BLaER1 treated with 17β-estradiol and CSF1 and Interleukin-3, amounts not matched to agents 10 nM and 100 nM (cell line): ENCODE data around the gene IQSEC3.
"Not testable (repeated sequence)": the region's sequence is repeated elsewhere in the genome, so short reads cannot be mapped to it uniquely, and the experiment has no call there.

ENCODE experiments used
- H3K27ac ChIP-seq, 11 experiments: shearing (Covaris generic); formaldehyde crosslinking; 2 replicates each; pipeline ENCODE4 v1.8.1; 2022
- H3K27me3 ChIP-seq, 11 experiments: shearing (Covaris generic); formaldehyde crosslinking; 2 replicates each; pipeline ENCODE4 v1.8.1; 2022
- H3K36me3 ChIP-seq, 11 experiments: shearing (Covaris generic); formaldehyde crosslinking; 2 replicates each; pipeline ENCODE4 v1.8.1; 2022
- H3K4me1 ChIP-seq, 10 experiments: shearing (Covaris generic); formaldehyde crosslinking; 2 replicates each; pipeline ENCODE4 v1.8.1; 2022
- H3K4me2 ChIP-seq, 11 experiments: shearing (Covaris generic); formaldehyde crosslinking; 2 replicates each; pipeline ENCODE4 v1.8.1; 2022
- H3K4me3 ChIP-seq, 10 experiments: shearing (Covaris generic); formaldehyde crosslinking; 2 replicates each; pipeline ENCODE4 v1.8.1; 2022
- H3K9ac ChIP-seq, 11 experiments: shearing (Covaris generic); formaldehyde crosslinking; 2 replicates each; pipeline ENCODE4 v1.8.1; 2022
- H3K9me3 ChIP-seq, 11 experiments: shearing (Covaris generic); formaldehyde crosslinking; replicated peaks in 1 of 11; 2 replicates each; pipeline ENCODE4 v1.8.1; 2022
- H4K20me1 ChIP-seq, 11 experiments: shearing (Covaris generic); formaldehyde crosslinking; 2 replicates each; pipeline ENCODE4 v1.8.1; 2022
- Cebpa-rat ChIP-seq, 11 experiments: shearing (Covaris generic); IDR thresholded peaks; 2 replicates each; pipeline ENCODE4 v1.8.1; 2022

The IQSEC3 gene

DNA sequence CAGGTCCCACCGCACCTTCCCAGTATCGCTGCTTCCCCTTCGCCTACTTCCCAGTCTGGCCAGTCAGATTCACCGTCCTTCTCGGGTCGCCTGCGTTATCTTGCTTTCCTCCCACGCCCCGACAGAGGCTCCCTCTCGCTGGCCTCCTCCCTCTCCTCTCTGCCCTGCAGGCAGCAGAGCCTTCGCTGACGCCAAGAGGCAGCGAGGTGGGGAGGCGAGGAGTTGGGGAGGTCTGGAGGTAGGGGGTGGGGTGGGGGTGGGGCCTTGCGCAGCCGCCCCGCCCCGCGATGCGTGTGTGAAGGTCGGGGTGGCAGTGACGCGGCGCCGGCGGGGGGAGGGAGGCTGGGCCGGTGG is at the start of gene IQSEC3:
Gene IQSEC3 (plus strand): TSS at position 340 of the 354 bp plus-strand sequence. CDS start 116 bp downstream, outside the sequence.
- H4K20me1 ChIP-seq, H3K9me3 ChIP-seq, H3K27ac ChIP-seq, H3K4me3 ChIP-seq, H3K36me3 ChIP-seq, H3K9ac ChIP-seq, H3K4me1 ChIP-seq, H3K4me2 ChIP-seq: not testable (repeated sequence)
- H3K27me3 ChIP-seq, result peaks cover 17 to 35% (median 30%) of the 10 kb centered on the region in 11 experiments; a peak in 20 of 22 replicates

GRCh38 chr12:17370-18340 is 48.9 kb upstream of the IQSEC3 start:
- not testable (repeated sequence) for H3K9ac ChIP-seq, H3K9me3 ChIP-seq, H3K4me3 ChIP-seq, H3K27ac ChIP-seq, H3K27me3 ChIP-seq, H3K4me2 ChIP-seq
- Histone ChIP-seq H3K4me1 (peaks cover 6 to 19% (median 15%) of the 10 kb centered on the region in 10 experiments; a peak in 17 of 20 replicates), H4K20me1 (peaks cover 14 to 28% (median 22%) of the 10 kb centered on the region in 11 experiments; a peak in 20 of 22 replicates), H3K36me3 (peaks cover 22 to 36% (median 28%) of the 10 kb centered on the region in 11 experiments)

DNA sequence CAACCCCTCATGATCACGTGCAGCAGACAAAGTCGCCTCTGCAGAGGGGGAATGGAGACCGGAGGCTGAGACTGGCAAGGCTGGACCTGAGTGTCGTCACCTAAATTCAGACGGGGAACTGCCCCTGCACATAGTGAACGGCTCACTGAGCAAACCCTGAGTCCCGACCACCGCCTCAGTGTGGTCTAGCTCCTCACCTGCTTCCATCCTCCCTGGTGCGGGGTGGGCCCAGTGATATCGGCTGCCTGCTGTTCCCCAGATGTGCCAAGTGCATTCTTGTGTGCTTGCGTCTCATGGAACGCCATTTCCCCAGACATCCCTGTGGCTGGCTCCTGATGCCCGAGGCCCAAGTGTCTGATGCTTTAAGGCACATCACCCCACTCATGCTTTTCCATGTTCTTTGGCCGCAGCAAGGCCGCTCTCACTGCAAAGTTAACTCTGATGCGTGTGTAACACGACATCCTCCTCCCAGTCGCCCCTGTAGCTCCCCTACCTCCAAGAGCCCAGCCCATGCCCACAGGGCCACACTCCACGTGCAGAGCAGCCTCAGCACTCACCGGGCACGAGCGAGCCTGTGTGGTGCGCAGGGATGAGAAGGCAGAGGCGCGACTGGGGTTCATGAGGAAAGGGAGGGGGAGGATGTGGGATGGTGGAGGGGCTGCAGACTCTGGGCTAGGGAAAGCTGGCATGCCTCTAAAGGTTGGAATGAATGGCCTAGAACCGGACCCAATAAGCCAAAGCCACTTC is 47.6 kb upstream of the IQSEC3 start:
- H3K27me3 ChIP-seq, H3K9me3 ChIP-seq: not testable (repeated sequence)

GRCh38 chr12:19906-20305 is 46.7 kb upstream of the IQSEC3 start:
- not testable (repeated sequence) for H3K4me3 ChIP-seq, H3K9ac ChIP-seq, H3K27me3 ChIP-seq, H3K9me3 ChIP-seq, H3K27ac ChIP-seq, H3K4me2 ChIP-seq
- peaks cover 15 to 34% (median 26%) of the 10 kb centered on the region in 11 experiments; a peak in 20 of 22 replicates for H4K20me1 ChIP-seq
- H3K36me3 ChIP-seq, result peaks cover 22 to 39% (median 30%) of the 10 kb centered on the region in 11 experiments
- peaks cover 7 to 25% (median 20%) of the 10 kb centered on the region in 10 experiments; a peak in 17 of 20 replicates for H3K4me1 ChIP-seq

More for the DNA sequence above, 47.6 kb upstream of the IQSEC3 start:
- H3K4me2 ChIP-seq, H3K4me3 ChIP-seq, H3K27ac ChIP-seq, H3K9ac ChIP-seq: not testable (repeated sequence)
- H3K36me3 ChIP-seq, result peaks cover 22 to 39% (median 30%) of the 10 kb centered on the region in 11 experiments
- peaks cover 7 to 25% (median 20%) of the 10 kb centered on the region in 10 experiments; a peak in 17 of 20 replicates for H3K4me1 ChIP-seq
- H4K20me1 ChIP-seq, result peaks cover 15 to 34% (median 26%) of the 10 kb centered on the region in 11 experiments; a peak in 20 of 22 replicates

- Histone ChIP-seq H3K4me1 (peaks cover 7 to 25% (median 20%) of the 10 kb centered on the region in 10 experiments; a peak in 17 of 20 replicates), H4K20me1 (peaks cover 15 to 34% (median 26%) of the 10 kb centered on the region in 11 experiments; a peak in 20 of 22 replicates), H3K4me3 (no peak overlapping the region), H3K9ac (no peak overlapping the region), H3K27ac (no peak overlapping the region), H3K27me3 (no peaks in the 10 kb centered on the region), H3K36me3 (peaks cover 22 to 39% (median 30%) of the 10 kb centered on the region in 11 experiments), H3K4me2 (no peak overlapping the region), H3K9me3 (no peaks in the 10 kb centered on the region)
- no peak for TF ChIP-seq Cebpa-rat (IDR thresholded peaks at IDR 0.05)
These were observed 45.8 kb upstream of the IQSEC3 start for GRCh38 chr12:20757-21156.

GRCh38 chr12:21301-22189 is 45.0 kb upstream of the IQSEC3 start:
- no peak for TF ChIP-seq Cebpa-rat (IDR thresholded peaks at IDR 0.05)
- Histone ChIP-seq H3K27ac (peak overlapping the region in 7 of 11 experiments; percentile 0 to 25 (median 6); a peak in 6 of 22 replicates), H3K4me2 (peak overlapping the region in 8 of 11 experiments; percentile 22 to 71 (median 50); a peak in 14 of 22 replicates), H3K9me3 (no peaks in the 10 kb centered on the region), H3K27me3 (no peaks in the 10 kb centered on the region), H3K4me1 (peaks cover 7 to 25% (median 20%) of the 10 kb centered on the region in 10 experiments; a peak in 17 of 20 replicates), H3K4me3 (no peak overlapping the region), H3K36me3 (peaks cover 22 to 39% (median 30%) of the 10 kb centered on the region in 11 experiments), H4K20me1 (peaks cover 15 to 34% (median 26%) of the 10 kb centered on the region in 11 experiments; a peak in 20 of 22 replicates), H3K9ac (peak overlapping the region in 1 of 11 experiments; percentile 1; a peak in 1 of 22 replicates)

GRCh38 chr12:22190-22529 is 44.4 kb upstream of the IQSEC3 start:
- Histone ChIP-seq H3K36me3 (peaks cover 22 to 39% (median 30%) of the 10 kb centered on the region in 11 experiments), H3K27me3 (no peaks in the 10 kb centered on the region), H3K9ac (peak overlapping the region in 1 of 11 experiments; percentile 1; a peak in 1 of 22 replicates), H3K4me1 (peaks cover 7 to 25% (median 20%) of the 10 kb centered on the region in 10 experiments; a peak in 17 of 20 replicates), H3K4me2 (peak overlapping the region in 10 of 11 experiments; percentile 10 to 71 (median 40); a peak in 16 of 22 replicates), H3K9me3 (no peaks in the 10 kb centered on the region), H3K4me3 (no peak overlapping the region), H3K27ac (peak overlapping the region in 8 of 11 experiments; percentile 0 to 33 (median 10); a peak in 7 of 22 replicates), H4K20me1 (peaks cover 15 to 34% (median 26%) of the 10 kb centered on the region in 11 experiments; a peak in 20 of 22 replicates)
- TF ChIP-seq Cebpa-rat (IDR thresholded peaks at IDR 0.05), result no peak
